Parathyroid adenoma (tissue), 2 donors: ENCODE results near the gene CENPL.
"Not testable (repeated sequence)": the region's sequence is repeated elsewhere in the genome, so short reads cannot be mapped to it uniquely, and the experiment has no call there.

Experiments
- H2AFZ ChIP-seq: fragments of 300-600 bp; sonication (generic); one replicate; pipeline ENCODE4 v1.7.0; 2017; ENCODE audit warnings: antibody characterized with exemption, mild to moderate bottlenecking
- H3K27ac ChIP-seq: fragments of 300-600 bp; sonication (generic); one replicate; pipeline ENCODE4 v1.7.0; 2017
- H3K27me3 ChIP-seq: fragments of 300-600 bp; sonication (generic); one replicate; pipeline ENCODE4 v1.7.0; 2017; ENCODE audit warnings: low read length; ENCODE audit not compliant: control insufficient read depth, insufficient read depth
- H3K36me3 ChIP-seq: fragments of 300-600 bp; sonication (generic); one replicate; pipeline ENCODE4 v1.7.0; 2017; ENCODE audit warnings: low read length; ENCODE audit not compliant: control insufficient read depth, insufficient read depth
- H3K4me1 ChIP-seq: fragments of 300-600 bp; sonication (generic); one replicate; pipeline ENCODE4 v1.7.0; 2017; ENCODE audit warnings: control low read depth
- H3K4me2 ChIP-seq: fragments of 300-600 bp; sonication (generic); one replicate; pipeline ENCODE4 v1.7.0; 2017; ENCODE audit warnings: low read length
- H3K4me3 ChIP-seq: fragments of 300-600 bp; sonication (generic); one replicate; pipeline ENCODE4 v1.7.0; 2017; ENCODE audit warnings: low read depth, low read length
- H3K79me2 ChIP-seq: fragments of 300-600 bp; sonication (generic); one replicate; pipeline ENCODE4 v1.7.0; 2017; ENCODE audit warnings: control low read depth
- H3K9ac ChIP-seq: fragments of 300-600 bp; sonication (generic); one replicate; pipeline ENCODE4 v1.7.0; 2017; ENCODE audit warnings: mild to moderate bottlenecking
- H3K9me3 ChIP-seq: fragments of 300-600 bp; sonication (generic); one replicate; pipeline ENCODE4 v1.7.0; 2017; ENCODE audit warnings: low read length; ENCODE audit not compliant: control insufficient read depth
- CTCF ChIP-seq: fragments of 300-600 bp; sonication (generic); IDR thresholded peaks from one replicate; pipeline ENCODE4 v1.7.0; 2017; ENCODE audit warnings: antibody characterized with exemption, mild to moderate bottlenecking
- donor health status: primary hyperparathyroidism.

CENPL gene

GRCh38 chr1:173802961-173803360 lies 21.7 kb downstream of the CENPL start:
- no peak overlapping the region for H2AFZ ChIP-seq
- H3K4me2 ChIP-seq, result no peak overlapping the region
- no peaks in the 10 kb centered on the region for H3K27me3 ChIP-seq
- no peak overlapping the region for H3K4me3 ChIP-seq
- no peak overlapping the region for H3K27ac ChIP-seq
- no peaks in the 10 kb centered on the region for H3K36me3 ChIP-seq
- H3K9ac ChIP-seq, result no peak overlapping the region
- H3K4me1 ChIP-seq, result no peaks in the 10 kb centered on the region
- H3K79me2 ChIP-seq, result no peaks in the 10 kb centered on the region
- TF ChIP-seq CTCF, result no peak
- no peaks in the 10 kb centered on the region for H3K9me3 ChIP-seq

DNA sequence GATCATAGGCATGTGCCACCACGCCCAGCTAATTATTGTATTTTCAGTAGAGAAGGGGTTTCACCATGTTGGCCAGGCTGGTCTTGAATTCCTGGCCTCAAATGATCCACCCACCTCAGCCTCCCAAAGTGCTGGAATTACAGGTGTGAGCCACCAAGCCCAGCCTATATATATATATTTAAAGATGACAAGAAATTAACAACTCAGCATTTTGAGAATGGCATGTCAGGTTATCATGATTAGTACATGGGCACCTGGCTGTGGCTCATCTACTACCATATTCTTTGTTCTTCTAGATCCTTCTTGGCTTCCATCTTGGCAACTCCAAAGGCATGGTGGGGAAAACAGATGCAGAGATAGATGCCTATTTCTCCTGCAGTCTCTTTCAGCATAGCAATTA lies 24.7 kb downstream of the CENPL start:
- H2AFZ ChIP-seq, H3K27me3 ChIP-seq, H3K79me2 ChIP-seq, H3K4me1 ChIP-seq, H3K36me3 ChIP-seq, H3K4me2 ChIP-seq, H3K4me3 ChIP-seq, H3K27ac ChIP-seq, H3K9me3 ChIP-seq, H3K9ac ChIP-seq: not testable (repeated sequence)

- no peaks in the 10 kb centered on the region for H3K36me3 ChIP-seq
- H3K4me2 ChIP-seq, result no peak overlapping the region
- no peaks in the 10 kb centered on the region for H3K9me3 ChIP-seq
- no peak overlapping the region for H3K27ac ChIP-seq
- H3K4me1 ChIP-seq, result no peaks in the 10 kb centered on the region
- H3K4me3 ChIP-seq, result no peak overlapping the region
- no peak overlapping the region for H3K9ac ChIP-seq
- no peak overlapping the region for H2AFZ ChIP-seq
- no peaks in the 10 kb centered on the region for H3K79me2 ChIP-seq
- TF ChIP-seq CTCF, result no peak
- H3K27me3 ChIP-seq, result no peaks in the 10 kb centered on the region
Observed at GRCh38 chr1:173798078-173798477, 26.6 kb downstream of the CENPL start.

GRCh38 chr1:173789841-173790240 lies 34.8 kb downstream of the CENPL start:
- H3K27ac ChIP-seq, result no peak overlapping the region
- TF ChIP-seq CTCF, result no peak
- no peaks in the 10 kb centered on the region for H3K79me2 ChIP-seq
- H3K4me1 ChIP-seq, result no peaks in the 10 kb centered on the region
- no peaks in the 10 kb centered on the region for H3K9me3 ChIP-seq
- H3K27me3 ChIP-seq, result no peaks in the 10 kb centered on the region
- H3K4me2 ChIP-seq, result no peak overlapping the region
- no peaks in the 10 kb centered on the region for H3K36me3 ChIP-seq
- no peak overlapping the region for H3K9ac ChIP-seq
- no peak overlapping the region for H3K4me3 ChIP-seq
- H2AFZ ChIP-seq, result no peak overlapping the region

DNA sequence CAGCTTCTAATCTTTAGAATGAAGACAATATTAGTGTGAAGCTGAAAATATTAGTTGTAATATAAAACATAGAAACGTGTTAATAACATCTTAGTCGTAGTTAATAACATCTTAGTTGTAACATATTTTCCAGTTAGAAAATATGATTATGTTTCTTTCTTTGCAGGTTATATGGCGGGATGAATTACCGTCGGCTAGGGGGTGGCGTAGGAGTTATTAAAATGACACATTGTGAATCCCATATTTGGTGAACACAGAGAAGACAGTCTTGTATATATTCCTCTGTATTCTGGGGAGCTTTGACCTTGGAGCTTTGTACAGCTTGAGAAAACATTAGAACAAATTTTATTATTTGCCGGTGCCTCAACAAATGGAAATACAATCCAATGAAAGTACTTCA lies 39.7 kb downstream of the CENPL start:
- H3K4me1 ChIP-seq, result no peaks in the 10 kb centered on the region
- no peak for TF ChIP-seq CTCF
- H3K36me3 ChIP-seq, result no peaks in the 10 kb centered on the region
- no peak overlapping the region for H2AFZ ChIP-seq
- no peak overlapping the region for H3K4me3 ChIP-seq
- H3K4me2 ChIP-seq, result no peak overlapping the region
- no peak overlapping the region for H3K9ac ChIP-seq
- no peaks in the 10 kb centered on the region for H3K79me2 ChIP-seq
- H3K27ac ChIP-seq, result no peak overlapping the region
- no peaks in the 10 kb centered on the region for H3K27me3 ChIP-seq
- no peaks in the 10 kb centered on the region for H3K9me3 ChIP-seq
